Activated CD4-positive, alpha-beta T cell treated with anti-CD3 and anti-CD28 coated beads, Interleukin-2, amount 50 U/mL, for 16 hours (primary cell): Measurements from ENCODE around the gene C5AR2.
"Not testable (repeated sequence)": the region's sequence is repeated elsewhere in the genome, so short reads cannot be mapped to it uniquely, and the experiment has no call there.

Source experiments
- DNase-seq: peaks from one replicate; pipeline ENCODE4 v3.0.0-alpha.2; 2020

C5AR2 gene

GRCh38 chr19:47324502-47324901, 7.5 kb upstream of the C5AR2 start:
- DNase-seq: no peak

- no peak for DNase-seq
These were observed 1.5 kb upstream of the C5AR2 start for GRCh38 chr19:47330466-47330869.

- DNase-seq: no peak
These were observed 485 bp upstream of the C5AR2 start for GRCh38 chr19:47331490-47331889.

- peak; percentile 14 for DNase-seq
These were observed 5.1 kb downstream of the C5AR2 start for GRCh38 chr19:47336765-47337718.

GRCh38 chr19:47339196-47339880, 7.4 kb downstream of the C5AR2 start:
- no peak for DNase-seq

- DNase-seq: no peak
These were observed 8.7 kb downstream of the C5AR2 start for GRCh38 chr19:47340477-47341208.

- DNase-seq: no peak
These were observed 9.8 kb downstream of the C5AR2 start for GRCh38 chr19:47341734-47342133.

GRCh38 chr19:47343194-47343802, 11.3 kb downstream of the C5AR2 start:
- DNase-seq: no peak

- DNase-seq: no peak
These were observed 12.4 kb downstream of the C5AR2 start for GRCh38 chr19:47344425-47344824.

GRCh38 chr19:47346024-47346423, 14.0 kb downstream of the C5AR2 start:
- not testable (repeated sequence) for DNase-seq

- DNase-seq: peak; percentile 100
These were observed 17.1 kb downstream of the C5AR2 start, which contains the start of gene DHX34 for GRCh38 chr19:47348819-47349795. Gene DHX34, plus strand, starts transcription at chr19:47349315. Its CDS starts 3,716 bp downstream, at chr19:47353031.

GRCh38 chr19:47350630-47351029, 18.7 kb downstream of the C5AR2 start:
- peak; percentile 36 for DNase-seq

- DNase-seq: no peak
These were observed 19.6 kb downstream of the C5AR2 start for GRCh38 chr19:47351548-47351947.

- DNase-seq: no peak
These were observed 20.1 kb downstream of the C5AR2 start for GRCh38 chr19:47352095-47352494.

- DNase-seq: no peak
These were observed 21.3 kb downstream of the C5AR2 start for GRCh38 chr19:47353307-47353712.

- DNase-seq: no peak
These were observed 24.9 kb downstream of the C5AR2 start for GRCh38 chr19:47356900-47357299.

GRCh38 chr19:47357788-47358680, 26.1 kb downstream of the C5AR2 start:
- DNase-seq: no peak

GRCh38 chr19:47358936-47359335, 27.0 kb downstream of the C5AR2 start:
- DNase-seq: no peak

GRCh38 chr19:47362321-47362720, 30.3 kb downstream of the C5AR2 start:
- no peak for DNase-seq

GRCh38 chr19:47363758-47364531, 32.0 kb downstream of the C5AR2 start:
- no peak for DNase-seq
